Right atrium auricular region (tissue), 2 donors: ENCODE data around the gene JHY. TPM values are rescaled to one million over a fixed set of nuclear protein-coding genes. Genes with fewer than 3 reads are reported as not detected.
A peak's percentile ranks its signal among the peaks of the same experiment; 100 is the strongest.

Experiments
- DNase-seq: peaks from one replicate; pipeline ENCODE4 v3.0.0-alpha.2; 2019; ENCODE audit warnings: low spot score
- H3K27ac ChIP-seq, 2 donors: fragments of 200-600 bp; sonication (generic); 1 replicate in 1 of 2; 2 replicates in 1 of 2; pipeline ENCODE4 v1.5.1; 2016 to 2019
- H3K27me3 ChIP-seq, 2 donors: fragments of 200-600 bp; sonication (generic); one replicate each; pipeline versions ENCODE4 v1.5.1 to v1.6.0; 2017 to 2019
- H3K36me3 ChIP-seq: fragments of 200-600 bp; sonication (generic); one replicate; pipeline ENCODE4 v1.5.1; 2016
- H3K4me1 ChIP-seq, 2 donors: fragments of 200-600 bp; sonication (generic); one replicate each; pipeline versions ENCODE4 v1.5.1 to v1.6.0; 2017 to 2019
- H3K4me3 ChIP-seq, 2 donors: fragments of 200-600 bp; sonication (generic); 1 replicate in 1 of 2; 2 replicates in 1 of 2; pipeline ENCODE4 v1.5.1; 2017 to 2019; ENCODE audit warnings: mild to moderate bottlenecking in 1 of 2, moderate library complexity in 1 of 2
- H3K9me3 ChIP-seq, 2 donors: fragments of 200-600 bp; sonication (generic); one replicate each; pipeline ENCODE4 v1.5.1; 2019
- total RNA-seq, 2 donors: library from RNA; depleted of rRNA; stranded (reverse); fragments of >200 nt; gene quantifications; one replicate each; pipeline ENCODE4 v1.1.0, GENCODE V29; 2016
- TF ChIP-seq, protein P1 (sequence below), 2 donors: fragments of 200-600 bp; sonication (generic); IDR thresholded peaks; one replicate each; pipeline ENCODE4 v1.5.1; 2019; ENCODE audit warnings: antibody characterized with exemption in 2 of 2

JHY gene
- total RNA-seq, 2 donors from 2014 or later = 3.5 TPM

- DNase-seq = no peak
- no peaks in the 10 kb centered on the region for H3K36me3 ChIP-seq
- H3K9me3 ChIP-seq = no peaks in the 10 kb centered on the region
- no peak overlapping the region for H3K4me3 ChIP-seq
- no peak overlapping the region for H3K27ac ChIP-seq
- H3K4me1 ChIP-seq = no peaks in the 10 kb centered on the region
- H3K27me3 ChIP-seq = no peaks in the 10 kb centered on the region
- TF ChIP-seq, protein P1, sequence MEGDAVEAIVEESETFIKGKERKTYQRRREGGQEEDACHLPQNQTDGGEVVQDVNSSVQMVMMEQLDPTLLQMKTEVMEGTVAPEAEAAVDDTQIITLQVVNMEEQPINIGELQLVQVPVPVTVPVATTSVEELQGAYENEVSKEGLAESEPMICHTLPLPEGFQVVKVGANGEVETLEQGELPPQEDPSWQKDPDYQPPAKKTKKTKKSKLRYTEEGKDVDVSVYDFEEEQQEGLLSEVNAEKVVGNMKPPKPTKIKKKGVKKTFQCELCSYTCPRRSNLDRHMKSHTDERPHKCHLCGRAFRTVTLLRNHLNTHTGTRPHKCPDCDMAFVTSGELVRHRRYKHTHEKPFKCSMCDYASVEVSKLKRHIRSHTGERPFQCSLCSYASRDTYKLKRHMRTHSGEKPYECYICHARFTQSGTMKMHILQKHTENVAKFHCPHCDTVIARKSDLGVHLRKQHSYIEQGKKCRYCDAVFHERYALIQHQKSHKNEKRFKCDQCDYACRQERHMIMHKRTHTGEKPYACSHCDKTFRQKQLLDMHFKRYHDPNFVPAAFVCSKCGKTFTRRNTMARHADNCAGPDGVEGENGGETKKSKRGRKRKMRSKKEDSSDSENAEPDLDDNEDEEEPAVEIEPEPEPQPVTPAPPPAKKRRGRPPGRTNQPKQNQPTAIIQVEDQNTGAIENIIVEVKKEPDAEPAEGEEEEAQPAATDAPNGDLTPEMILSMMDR (IDR thresholded peaks at IDR 0.05) = peak in 1 of 2 donors; percentile 40
These were observed 28.2 kb downstream of the JHY start for GRCh38 chr11:122910775-122911174.

GRCh38 chr11:122917311-122917710 lies 34.8 kb downstream of the JHY start:
- Histone ChIP-seq H3K36me3 (no peaks in the 10 kb centered on the region), H3K27me3 (no peaks in the 10 kb centered on the region), H3K4me1 (no peaks in the 10 kb centered on the region), H3K27ac (no peak overlapping the region), H3K9me3 (no peaks in the 10 kb centered on the region), H3K4me3 (no peak overlapping the region)
- TF ChIP-seq, protein P1 (IDR thresholded peaks at IDR 0.05) = no peak
- DNase-seq = no peak

DNA sequence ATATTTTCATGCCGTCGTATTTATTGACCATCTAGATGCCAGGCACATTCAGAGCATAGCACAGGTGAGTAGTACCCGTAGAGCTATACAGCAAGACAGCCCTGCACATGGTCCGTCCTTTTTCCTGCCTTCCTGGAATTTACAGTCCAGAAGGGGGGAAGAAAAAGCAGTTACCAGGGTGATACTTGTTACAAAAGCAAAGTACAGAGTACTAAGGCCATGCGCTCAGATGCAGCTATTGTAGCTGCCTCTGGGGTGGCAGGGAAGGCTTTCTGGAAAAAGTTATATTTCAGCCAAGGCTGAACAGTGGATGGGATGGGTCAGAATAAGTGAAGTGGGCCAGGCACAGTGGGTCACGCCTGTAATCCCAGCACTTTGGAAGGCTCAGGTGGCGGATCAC lies 36.2 kb downstream of the JHY start:
- no peak overlapping the region for H3K27ac ChIP-seq
- TF ChIP-seq, protein P1 (IDR thresholded peaks at IDR 0.05) = no peak
- no peaks in the 10 kb centered on the region for H3K4me1 ChIP-seq
- no peak for DNase-seq
- H3K36me3 ChIP-seq = no peaks in the 10 kb centered on the region
- no peak overlapping the region for H3K4me3 ChIP-seq
- no peaks in the 10 kb centered on the region for H3K27me3 ChIP-seq
- H3K9me3 ChIP-seq = no peaks in the 10 kb centered on the region

GRCh38 chr11:122920579-122920978 lies 38.0 kb downstream of the JHY start:
- TF ChIP-seq, protein P1 (IDR thresholded peaks at IDR 0.05) = no peak
- H3K36me3 ChIP-seq = no peaks in the 10 kb centered on the region
- no peak overlapping the region for H3K4me3 ChIP-seq
- H3K4me1 ChIP-seq = no peaks in the 10 kb centered on the region
- H3K27me3 ChIP-seq = no peaks in the 10 kb centered on the region
- H3K9me3 ChIP-seq = no peaks in the 10 kb centered on the region
- DNase-seq = no peak
- no peak overlapping the region for H3K27ac ChIP-seq

- Histone ChIP-seq H3K27ac (no peak overlapping the region), H3K27me3 (no peaks in the 10 kb centered on the region), H3K4me1 (no peaks in the 10 kb centered on the region), H3K36me3 (no peaks in the 10 kb centered on the region), H3K4me3 (no peak overlapping the region), H3K9me3 (no peaks in the 10 kb centered on the region)
- DNase-seq = no peak
- TF ChIP-seq, protein P1 (IDR thresholded peaks at IDR 0.05) = no peak
These were observed 40.3 kb downstream of the JHY start for GRCh38 chr11:122922893-122923292.

DNA sequence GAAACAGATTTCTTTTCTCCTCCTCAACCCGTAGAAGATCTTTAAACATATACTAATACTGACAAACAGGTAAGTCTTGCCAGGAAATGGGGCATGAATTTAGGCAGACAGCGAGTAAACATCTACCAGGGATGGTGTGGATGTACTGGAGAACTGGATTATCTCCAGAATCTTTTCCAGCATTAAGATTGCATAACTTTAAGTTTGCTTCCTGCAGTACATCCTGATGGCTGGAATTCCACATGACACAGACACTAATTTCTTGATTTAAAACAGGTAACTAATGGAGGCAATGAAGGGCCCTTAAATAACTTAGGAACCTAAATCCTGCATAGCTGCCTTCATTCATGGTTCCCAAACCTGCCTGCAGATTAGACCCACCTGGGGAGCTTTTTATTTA lies 40.7 kb downstream of the JHY start:
- DNase-seq = no peak
- Histone ChIP-seq H3K27me3 (no peaks in the 10 kb centered on the region), H3K9me3 (no peaks in the 10 kb centered on the region), H3K27ac (no peak overlapping the region), H3K36me3 (no peaks in the 10 kb centered on the region), H3K4me1 (no peaks in the 10 kb centered on the region), H3K4me3 (no peak overlapping the region)
- TF ChIP-seq, protein P1 (IDR thresholded peaks at IDR 0.05) = no peak
